ENCODE results near the gene FBXO41. TPM values are rescaled to one million over a fixed set of nuclear protein-coding genes. Genes with fewer than 3 reads are reported as not detected.
A peak's percentile ranks its signal among the peaks of the same experiment; 100 is the strongest.

Gene FBXO41
- total RNA-seq, 3 donors from 2014 or later, result 1.6 to 4.0 (median 3.9) TPM

DNA sequence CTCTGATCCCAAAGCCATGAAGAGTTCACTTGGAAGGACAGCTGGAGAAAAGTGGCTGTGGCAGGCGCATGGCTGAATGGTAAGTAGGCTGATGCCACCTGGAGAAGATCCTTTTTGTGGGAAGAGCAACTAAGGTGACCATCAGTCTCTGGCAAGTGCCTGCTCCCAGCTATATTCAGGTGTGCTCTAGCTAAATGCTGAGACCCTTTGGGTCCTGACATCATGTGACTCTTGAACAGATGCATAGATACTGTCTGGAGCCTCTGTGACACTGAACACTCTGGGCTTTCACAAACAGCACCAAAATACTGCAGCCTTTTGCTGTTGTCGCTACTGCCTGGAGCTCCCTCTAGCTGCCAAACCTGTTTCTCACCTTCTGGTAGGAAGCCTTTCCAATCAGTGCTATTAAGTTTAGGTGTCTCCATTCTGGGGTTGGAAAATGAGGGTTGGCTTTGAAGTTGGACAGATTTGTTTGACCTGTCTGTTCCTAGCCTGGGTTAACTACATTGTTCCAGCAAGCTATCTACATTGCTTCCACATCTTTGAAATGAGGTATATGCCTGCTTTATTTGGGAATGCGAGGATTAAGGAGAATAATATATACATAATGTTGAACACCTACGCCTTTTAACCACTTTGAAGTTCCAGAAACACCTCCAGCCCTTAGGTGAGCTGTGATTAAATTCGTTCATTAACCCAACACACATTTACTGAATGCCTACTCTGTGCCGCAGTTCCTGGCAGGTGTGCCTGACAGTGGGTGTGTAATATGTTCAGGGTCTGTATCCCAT lies 6.0 kb upstream of the FBXO41 start:
- H3K36me3 ChIP-seq, result no peaks in the 10 kb centered on the region
- H3K4me1 ChIP-seq, result peaks cover 0 to 11% of the 10 kb centered on the region in 2 donors
- H3K4me3 ChIP-seq, result no peak overlapping the region
- no peak overlapping the region for H3K27ac ChIP-seq
- no peak for DNase-seq (ENCODE audit: low spot score in 2 of 2)
- H3K9me3 ChIP-seq, result no peaks in the 10 kb centered on the region
- no peak for TF ChIP-seq POLR2AphosphoS5 (IDR thresholded peaks at IDR 0.05)
- no peak for TF ChIP-seq POLR2A (IDR thresholded peaks at IDR 0.05)
- TF ChIP-seq, protein P1, sequence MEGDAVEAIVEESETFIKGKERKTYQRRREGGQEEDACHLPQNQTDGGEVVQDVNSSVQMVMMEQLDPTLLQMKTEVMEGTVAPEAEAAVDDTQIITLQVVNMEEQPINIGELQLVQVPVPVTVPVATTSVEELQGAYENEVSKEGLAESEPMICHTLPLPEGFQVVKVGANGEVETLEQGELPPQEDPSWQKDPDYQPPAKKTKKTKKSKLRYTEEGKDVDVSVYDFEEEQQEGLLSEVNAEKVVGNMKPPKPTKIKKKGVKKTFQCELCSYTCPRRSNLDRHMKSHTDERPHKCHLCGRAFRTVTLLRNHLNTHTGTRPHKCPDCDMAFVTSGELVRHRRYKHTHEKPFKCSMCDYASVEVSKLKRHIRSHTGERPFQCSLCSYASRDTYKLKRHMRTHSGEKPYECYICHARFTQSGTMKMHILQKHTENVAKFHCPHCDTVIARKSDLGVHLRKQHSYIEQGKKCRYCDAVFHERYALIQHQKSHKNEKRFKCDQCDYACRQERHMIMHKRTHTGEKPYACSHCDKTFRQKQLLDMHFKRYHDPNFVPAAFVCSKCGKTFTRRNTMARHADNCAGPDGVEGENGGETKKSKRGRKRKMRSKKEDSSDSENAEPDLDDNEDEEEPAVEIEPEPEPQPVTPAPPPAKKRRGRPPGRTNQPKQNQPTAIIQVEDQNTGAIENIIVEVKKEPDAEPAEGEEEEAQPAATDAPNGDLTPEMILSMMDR (IDR thresholded peaks at IDR 0.05), result no peak
- H3K27me3 ChIP-seq, result peaks cover 12 to 51% of the 10 kb centered on the region in 2 donors
- intact Hi-C loops (cut with DNase I; ENCODE audit: low total_unique reads), result no loop called here

DNA sequence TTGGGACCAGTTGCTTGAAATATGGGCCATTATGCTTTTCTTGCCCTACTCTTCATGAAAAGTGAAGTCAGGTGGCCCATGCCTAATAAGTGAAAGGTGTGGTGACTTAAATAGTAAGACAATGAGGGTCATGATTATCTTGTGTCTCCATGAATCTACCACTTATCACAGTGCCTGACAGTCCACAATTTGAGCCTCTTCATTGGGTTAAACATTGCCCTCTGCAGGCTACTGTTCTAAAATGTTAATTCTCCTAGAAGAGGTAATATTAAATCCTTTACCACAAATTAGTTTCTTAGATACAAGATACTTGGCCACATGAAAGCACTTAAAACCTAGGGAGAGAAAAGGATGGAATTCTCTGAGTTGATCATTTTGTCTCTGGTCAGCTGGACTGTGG lies 5.0 kb upstream of the FBXO41 start:
- Histone ChIP-seq H3K4me1 (peaks cover 0 to 11% of the 10 kb centered on the region in 2 donors), H3K9me3 (no peaks in the 10 kb centered on the region), H3K27me3 (peaks cover 12 to 41% of the 10 kb centered on the region in 2 donors), H3K4me3 (no peak overlapping the region), H3K36me3 (no peaks in the 10 kb centered on the region), H3K27ac (no peak overlapping the region)
- no peak for DNase-seq (ENCODE audit: low spot score in 2 of 2)
- intact Hi-C loops (cut with DNase I; ENCODE audit: low total_unique reads), result no loop called here
- TF ChIP-seq POLR2AphosphoS5 (IDR thresholded peaks at IDR 0.05) (no peak), POLR2A (IDR thresholded peaks at IDR 0.05) (no peak)
- TF ChIP-seq, protein P1 (IDR thresholded peaks at IDR 0.05), result no peak

DNA sequence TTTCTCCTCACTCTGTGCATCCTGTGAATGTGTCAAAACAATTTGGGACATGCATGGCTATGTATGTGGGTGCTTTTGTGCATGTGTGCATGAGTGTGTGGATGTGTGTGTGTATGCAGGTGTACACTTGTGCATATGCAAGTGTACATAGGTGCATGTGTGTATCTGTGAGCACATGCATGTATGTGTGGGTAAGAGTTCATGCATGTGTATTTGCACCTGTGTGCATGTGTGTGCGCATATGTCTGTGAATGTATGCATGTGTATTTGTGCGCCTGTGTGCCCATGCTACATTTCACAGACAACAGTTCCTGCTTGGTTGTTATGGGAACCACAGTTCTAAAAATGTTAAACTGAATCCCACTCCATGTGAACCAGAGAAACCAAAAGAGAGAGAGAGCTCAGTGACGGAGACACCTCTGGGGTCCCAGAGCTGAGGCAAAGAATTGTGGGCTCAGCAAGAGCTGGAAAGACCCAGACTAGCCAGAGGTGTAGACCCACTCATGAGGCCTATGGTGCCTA lies 1.9 kb upstream of the FBXO41 start:
- Histone ChIP-seq H3K9me3 (no peaks in the 10 kb centered on the region), H3K4me3 (no peak overlapping the region), H3K36me3 (no peaks in the 10 kb centered on the region), H3K27ac (no peak overlapping the region), H3K4me1 (no peaks in the 10 kb centered on the region), H3K27me3 (peaks cover 0 to 10% of the 10 kb centered on the region in 2 donors)
- intact Hi-C loops (cut with DNase I; ENCODE audit: low total_unique reads), result no loop called here
- TF ChIP-seq POLR2A (IDR thresholded peaks at IDR 0.05) (no peak), POLR2AphosphoS5 (IDR thresholded peaks at IDR 0.05) (no peak)
- TF ChIP-seq, protein P1 (IDR thresholded peaks at IDR 0.05), result no peak
- no peak for DNase-seq (ENCODE audit: low spot score in 2 of 2)

DNA sequence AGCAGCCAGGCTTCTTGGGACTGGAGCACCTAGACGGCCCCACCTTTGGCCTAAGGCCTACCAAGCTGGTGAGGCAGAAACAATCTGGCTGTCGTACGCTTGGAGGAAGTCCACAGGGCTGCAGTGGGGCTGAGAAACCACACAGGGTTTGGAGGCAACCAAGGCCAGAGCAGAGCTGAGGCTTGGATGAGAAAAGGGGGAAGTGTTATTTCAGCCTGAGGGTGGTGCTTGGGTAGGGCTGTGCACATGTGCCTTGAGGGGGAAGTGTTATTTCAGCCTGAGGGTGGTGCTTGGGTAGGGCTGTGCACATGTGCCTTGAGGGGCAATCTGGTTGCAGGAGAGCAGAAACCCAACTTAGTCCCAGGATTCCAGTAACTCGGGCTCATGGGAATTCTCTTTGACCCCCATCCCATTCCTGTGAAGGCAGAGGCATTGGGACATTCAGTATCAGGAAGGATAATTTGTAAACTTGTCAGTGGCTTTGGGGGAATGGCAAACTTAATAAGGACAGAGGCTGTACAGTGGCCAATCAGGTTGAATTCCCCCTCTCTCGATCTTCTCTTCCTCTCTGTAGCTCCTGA lies 971 bp upstream of the FBXO41 start:
- TF ChIP-seq POLR2A (IDR thresholded peaks at IDR 0.05) (no peak), POLR2AphosphoS5 (IDR thresholded peaks at IDR 0.05) (no peak)
- TF ChIP-seq, protein P1 (IDR thresholded peaks at IDR 0.05), result no peak
- Histone ChIP-seq H3K27me3 (peaks cover 0 to 6% of the 10 kb centered on the region in 2 donors), H3K36me3 (no peaks in the 10 kb centered on the region), H3K4me3 (peak overlapping the region; percentile 53 to 85 (median 74)), H3K27ac (no peak overlapping the region), H3K9me3 (no peaks in the 10 kb centered on the region), H3K4me1 (no peaks in the 10 kb centered on the region)
- intact Hi-C loops (cut with DNase I; ENCODE audit: low total_unique reads), result no loop called here
- no peak for DNase-seq (ENCODE audit: low spot score in 2 of 2)

All from breast epithelium (tissue), 4 donors.